Right lobe of liver (tissue), 4 donors: ENCODE measurements around the gene SCN4B.

Experiments used
- POLR2A ChIP-seq: fragments of 450-650 bp; IDR thresholded peaks from one replicate; pipeline ENCODE4 v1.6.1; 2017; ENCODE audit warnings: antibody characterized with exemption, mild to moderate bottlenecking
- TF ChIP-seq, protein P1 (sequence below), 4 donors: fragments of 200-600 bp in 3 of 4; fragments of 450-650 bp in 1 of 4; IDR thresholded peaks; one replicate each; pipeline versions ENCODE4 v1.5.1 to v1.8.0; 2016 to 2022; ENCODE audit warnings: antibody characterized with exemption in 4 of 4, mild to moderate bottlenecking in 2 of 4
- donor health status: DM: no; HTN: no; CAD: no.
- donor health status: DM: no; HTN: no; CAD: no.
- donor health status: DM: no; HTN: yes; CAD: no.

GRCh38 chr11:118198370-118198769 lies 45.7 kb upstream of the SCN4B start:
- TF ChIP-seq, protein P1, sequence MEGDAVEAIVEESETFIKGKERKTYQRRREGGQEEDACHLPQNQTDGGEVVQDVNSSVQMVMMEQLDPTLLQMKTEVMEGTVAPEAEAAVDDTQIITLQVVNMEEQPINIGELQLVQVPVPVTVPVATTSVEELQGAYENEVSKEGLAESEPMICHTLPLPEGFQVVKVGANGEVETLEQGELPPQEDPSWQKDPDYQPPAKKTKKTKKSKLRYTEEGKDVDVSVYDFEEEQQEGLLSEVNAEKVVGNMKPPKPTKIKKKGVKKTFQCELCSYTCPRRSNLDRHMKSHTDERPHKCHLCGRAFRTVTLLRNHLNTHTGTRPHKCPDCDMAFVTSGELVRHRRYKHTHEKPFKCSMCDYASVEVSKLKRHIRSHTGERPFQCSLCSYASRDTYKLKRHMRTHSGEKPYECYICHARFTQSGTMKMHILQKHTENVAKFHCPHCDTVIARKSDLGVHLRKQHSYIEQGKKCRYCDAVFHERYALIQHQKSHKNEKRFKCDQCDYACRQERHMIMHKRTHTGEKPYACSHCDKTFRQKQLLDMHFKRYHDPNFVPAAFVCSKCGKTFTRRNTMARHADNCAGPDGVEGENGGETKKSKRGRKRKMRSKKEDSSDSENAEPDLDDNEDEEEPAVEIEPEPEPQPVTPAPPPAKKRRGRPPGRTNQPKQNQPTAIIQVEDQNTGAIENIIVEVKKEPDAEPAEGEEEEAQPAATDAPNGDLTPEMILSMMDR (IDR thresholded peaks at IDR 0.05) = peak; percentile 79 to 93 (median 92)
- no peak for TF ChIP-seq POLR2A
